ENCODE measurements around the gene LSM4.
A peak's percentile ranks its signal among the peaks of the same experiment; 100 is the strongest.
"Not testable (repeated sequence)": the region's sequence is repeated elsewhere in the genome, so short reads cannot be mapped to it uniquely, and the experiment has no call there.

The LSM4 gene

GRCh38 chr19:18340990-18341868 is 18.4 kb upstream of the LSM4 start:
- no peak for DNase-seq (ENCODE audit: low read depth)

GRCh38 chr19:18340190-18340989 is 17.5 kb upstream of the LSM4 start, which contains the start of gene PGPEP1:
PGPEP1 (plus strand) TSS chr19:18340598; CDS start chr19:18340682, 84 bp downstream.
- DNase-seq (ENCODE audit: low read depth): no peak

- DNase-seq (ENCODE audit: low read depth): no peak
These were observed 16.8 kb upstream of the LSM4 start for GRCh38 chr19:18339723-18340122.

DNA sequence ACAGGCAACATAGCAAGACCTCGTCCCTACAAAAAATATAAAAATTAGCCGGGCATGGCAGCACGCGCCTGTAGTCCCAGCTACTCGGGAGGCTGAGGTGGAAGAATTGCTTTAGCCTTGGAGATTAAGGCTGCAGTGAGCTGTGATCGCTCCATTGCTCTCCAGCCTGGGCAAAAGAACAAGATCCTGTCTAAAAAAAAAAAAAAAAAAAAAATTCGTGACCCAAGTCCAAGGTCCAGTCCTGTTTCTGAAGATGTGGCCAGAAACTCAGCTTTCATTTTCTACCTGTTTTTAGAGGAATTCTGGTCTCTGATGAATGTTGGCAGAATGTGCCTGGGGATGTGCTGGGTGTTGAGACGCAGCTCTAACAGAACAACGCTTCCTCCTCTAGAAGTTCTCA is 15.7 kb upstream of the LSM4 start:
- no peak for DNase-seq (ENCODE audit: low read depth)

DNA sequence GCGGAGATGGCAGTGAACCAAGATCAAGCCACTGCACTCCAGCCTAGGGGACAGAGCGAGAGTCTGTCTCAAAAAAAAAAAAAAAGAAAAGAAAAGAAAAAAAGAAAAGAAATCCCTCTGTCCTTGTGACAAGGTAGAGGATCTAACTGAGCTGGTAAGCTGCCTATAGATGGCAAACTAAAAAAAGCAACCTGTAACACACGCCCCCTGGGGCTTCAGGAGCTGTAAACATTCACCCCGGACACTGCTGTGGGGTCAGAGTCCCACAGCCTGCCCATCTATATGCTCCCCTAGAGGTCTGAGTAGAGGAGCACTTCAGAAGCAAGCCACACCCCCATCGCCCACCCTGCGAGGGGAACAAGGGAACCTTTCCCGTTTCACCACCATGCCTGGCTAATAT is 13.2 kb upstream of the LSM4 start:
- DNase-seq (ENCODE audit: low read depth): no peak

DNA sequence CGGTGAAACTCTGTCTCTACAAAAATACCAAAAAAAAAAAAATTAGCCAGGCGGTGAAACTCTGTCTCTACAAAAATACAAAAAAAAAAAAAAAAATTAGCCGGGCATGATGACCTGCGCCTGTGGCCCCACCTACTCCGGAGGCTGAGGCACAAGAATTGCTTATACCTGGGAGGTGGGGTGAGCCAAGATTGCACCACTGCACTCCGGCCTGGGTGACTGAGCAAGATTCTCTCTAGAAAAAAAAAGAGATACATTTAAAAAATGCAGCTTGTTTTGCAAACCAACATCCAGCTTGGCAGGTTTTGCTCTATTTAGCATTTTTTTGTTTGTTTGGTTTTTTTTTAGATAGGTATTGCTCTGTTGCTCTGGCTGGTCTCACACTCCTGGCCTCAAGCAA is 10.8 kb upstream of the LSM4 start:
- DNase-seq (ENCODE audit: low read depth): no peak

DNA sequence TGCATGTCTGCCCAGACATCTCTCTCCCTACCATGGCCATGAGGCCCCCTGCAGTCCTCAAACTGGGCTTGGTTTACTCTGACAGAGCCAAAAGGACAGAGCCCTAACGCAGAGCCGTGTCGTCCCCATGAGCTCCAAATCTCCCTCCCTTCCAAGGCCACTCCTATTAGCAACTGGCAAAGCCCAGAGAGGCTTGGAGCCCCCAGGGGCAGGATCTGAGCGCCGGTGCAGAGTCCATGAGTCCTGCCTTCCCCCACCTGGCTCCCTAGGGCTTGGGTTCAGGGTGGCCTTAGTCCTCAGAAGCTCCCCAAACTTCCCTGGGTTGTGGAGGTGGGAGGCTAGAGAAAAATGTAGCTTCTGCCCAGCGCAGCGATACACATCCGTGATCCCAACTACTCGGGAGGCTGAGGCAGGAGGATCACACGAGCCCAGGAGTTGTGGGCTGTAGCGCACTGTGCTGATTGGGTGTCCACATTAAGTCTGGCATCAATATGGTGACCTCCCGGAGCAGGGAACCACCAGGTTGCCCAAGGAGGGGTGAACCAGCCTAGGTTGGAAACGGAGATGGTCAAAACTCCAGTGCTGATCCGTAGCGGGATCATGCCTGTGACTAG is 10.1 kb upstream of the LSM4 start:
- no peak for DNase-seq (ENCODE audit: low read depth)

DNA sequence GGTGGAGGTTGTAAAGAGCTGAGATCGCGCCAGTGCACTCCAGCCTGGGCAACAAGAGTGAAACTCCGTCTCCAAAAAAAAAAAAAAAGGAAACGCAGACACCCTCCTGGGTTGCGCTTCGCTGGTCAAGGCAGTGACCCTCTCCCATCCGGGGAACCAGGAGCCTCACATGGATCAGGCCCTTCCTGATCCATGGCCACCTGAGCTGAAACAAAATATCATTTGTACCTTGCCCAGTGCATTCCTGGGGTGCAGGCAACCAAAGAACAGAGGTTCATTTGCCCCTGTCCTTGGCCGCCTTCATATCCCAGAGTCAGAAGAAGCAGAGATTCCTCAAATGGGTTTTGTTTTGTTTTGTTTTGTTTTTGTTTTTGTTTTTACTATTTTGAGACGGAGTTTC is 8.0 kb upstream of the LSM4 start:
- DNase-seq (ENCODE audit: low read depth): no peak

DNA sequence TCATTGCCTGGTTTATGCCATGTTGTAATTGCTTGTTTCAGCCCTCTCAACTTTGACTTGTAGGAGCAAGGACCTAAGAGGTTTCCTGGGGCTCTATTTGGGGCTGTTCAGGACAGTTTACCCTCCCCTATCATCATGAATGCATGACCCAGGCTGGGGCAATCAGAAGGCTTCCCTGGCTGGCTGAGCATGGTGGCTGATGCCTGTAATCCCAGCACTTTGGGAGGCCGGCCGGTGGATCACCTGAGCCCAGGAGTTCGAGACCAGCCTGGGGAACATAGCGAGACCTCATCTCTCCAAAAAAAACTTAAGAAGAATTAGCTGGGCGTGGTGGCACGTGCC is 6.1 kb upstream of the LSM4 start:
- DNase-seq (ENCODE audit: low read depth): no peak

DNA sequence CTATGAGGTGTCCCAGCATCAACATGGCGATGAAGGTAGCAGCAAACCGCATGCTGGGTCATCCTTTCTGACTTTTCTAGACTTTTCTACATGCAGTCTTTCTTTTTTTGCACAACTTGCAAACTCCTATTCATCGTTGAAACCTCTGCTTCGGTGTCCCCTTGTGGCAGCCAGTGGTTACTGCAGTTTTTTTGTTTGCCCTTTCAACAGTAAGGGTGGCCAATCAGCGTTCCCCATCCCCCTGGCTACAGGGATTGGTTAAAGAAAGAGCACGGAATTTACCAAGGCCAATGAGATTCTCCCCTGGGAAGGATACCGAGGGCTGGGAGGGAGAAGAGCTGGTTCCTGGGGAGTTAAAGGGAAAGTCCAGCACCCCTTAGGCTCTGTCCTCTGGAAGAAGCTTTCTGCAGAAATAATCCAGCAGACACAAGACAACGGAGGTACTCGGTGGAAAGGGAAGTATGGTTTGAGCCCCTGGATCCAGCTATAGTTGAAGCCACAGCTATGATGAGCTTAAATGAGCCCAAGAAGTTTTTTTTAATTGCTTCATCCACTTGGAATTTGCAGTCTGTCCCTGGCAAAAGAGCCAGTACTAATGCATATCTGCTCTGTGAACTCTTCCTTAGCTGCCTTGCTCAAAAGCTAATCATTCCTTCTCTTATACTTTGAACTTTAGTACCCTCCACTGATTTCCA is 5.6 kb upstream of the LSM4 start:
- DNase-seq (ENCODE audit: low read depth): peak; percentile 96

DNA sequence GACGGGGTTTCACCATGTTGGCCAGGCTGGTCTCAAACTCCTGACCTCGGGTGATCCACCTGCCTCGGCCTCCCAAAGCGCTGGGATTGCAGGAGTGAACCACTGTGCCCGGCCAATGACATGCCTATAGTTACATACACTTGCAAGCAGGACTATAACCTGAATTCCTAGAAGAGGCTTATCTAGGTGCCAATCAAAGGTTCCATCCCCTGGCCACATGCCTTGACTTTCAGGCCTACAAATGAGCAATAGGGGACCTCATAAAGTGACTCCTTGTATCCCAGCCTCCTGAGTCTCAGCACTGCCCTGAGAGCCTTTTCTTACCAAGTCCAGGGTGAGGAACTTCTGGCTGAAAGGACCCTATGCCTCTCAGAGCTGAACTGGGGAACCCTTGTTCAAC is 3.9 kb upstream of the LSM4 start:
- no peak for DNase-seq (ENCODE audit: low read depth)

DNA sequence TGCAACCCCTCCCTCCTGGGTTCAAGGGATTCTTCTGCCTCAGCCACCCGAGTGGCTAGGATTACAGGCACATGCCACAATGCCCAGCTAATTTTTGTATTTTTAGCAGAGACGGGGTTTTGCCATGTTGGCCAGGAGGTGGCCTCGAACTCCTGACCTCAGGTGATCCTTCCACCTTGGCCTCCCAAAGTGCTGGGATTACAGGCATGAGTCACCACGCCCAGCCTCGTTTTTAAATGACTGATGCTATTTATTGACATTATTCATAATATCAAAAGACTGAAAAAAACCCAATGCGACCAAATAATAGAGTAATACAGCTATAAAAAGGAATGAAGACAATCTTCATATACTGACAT is 1.5 kb upstream of the LSM4 start:
- DNase-seq (ENCODE audit: low read depth): not testable (repeated sequence)

GRCh38 chr19:18322318-18322758 is 538 bp downstream of the LSM4 start:
- no peak for DNase-seq (ENCODE audit: low read depth)

DNA sequence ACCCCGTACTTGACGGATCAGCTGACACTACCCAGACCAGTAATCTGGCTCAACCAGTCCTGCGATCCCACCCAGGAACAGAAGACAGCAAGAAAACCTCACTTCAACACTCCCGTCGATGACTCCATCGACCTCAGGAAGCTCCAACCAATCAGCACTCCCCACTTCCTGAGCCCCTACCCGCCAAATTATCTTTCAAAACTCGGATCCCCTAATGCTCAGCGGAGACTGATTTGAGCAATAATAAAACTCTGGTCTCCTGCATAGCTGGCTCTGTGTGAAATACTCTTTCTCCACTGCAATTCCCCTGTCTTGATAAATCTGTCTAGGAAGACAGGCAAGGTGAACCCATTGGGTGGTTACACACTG is 1.2 kb downstream of the LSM4 start:
- no peak for DNase-seq (ENCODE audit: low read depth)

- no peak for DNase-seq (ENCODE audit: low read depth)
These were observed 1.8 kb downstream of the LSM4 start for GRCh38 chr19:18320865-18321733.

DNA sequence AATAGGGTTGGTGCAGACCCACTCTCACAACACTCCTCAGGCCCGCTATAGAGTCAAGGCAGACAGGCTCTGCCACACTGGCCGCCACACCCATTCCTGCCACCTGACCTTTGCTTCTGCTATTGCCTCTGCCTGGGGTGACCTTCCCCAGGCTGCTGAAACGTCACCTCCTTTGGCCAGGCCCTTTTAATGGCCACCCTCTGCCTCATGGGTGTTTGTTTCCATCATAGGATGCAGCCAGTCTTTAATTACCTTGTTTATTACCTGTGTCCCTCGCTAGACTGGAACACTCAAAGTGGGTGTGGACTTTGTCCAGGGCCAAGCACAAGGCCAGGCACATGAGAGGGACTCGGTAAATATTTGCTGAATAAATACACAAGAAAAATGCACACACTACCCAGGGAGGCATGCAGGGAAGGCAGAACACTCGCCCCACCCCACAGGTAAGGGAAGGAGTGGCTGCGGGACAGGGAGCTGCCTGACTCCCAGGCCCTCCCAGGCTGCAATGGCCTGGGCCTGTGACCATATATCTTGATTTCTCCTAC is 3.2 kb downstream of the LSM4 start:
- no peak for DNase-seq (ENCODE audit: low read depth)

GRCh38 chr19:18317961-18318800 is 4.7 kb downstream of the LSM4 start:
- no peak for DNase-seq (ENCODE audit: low read depth)

DNA sequence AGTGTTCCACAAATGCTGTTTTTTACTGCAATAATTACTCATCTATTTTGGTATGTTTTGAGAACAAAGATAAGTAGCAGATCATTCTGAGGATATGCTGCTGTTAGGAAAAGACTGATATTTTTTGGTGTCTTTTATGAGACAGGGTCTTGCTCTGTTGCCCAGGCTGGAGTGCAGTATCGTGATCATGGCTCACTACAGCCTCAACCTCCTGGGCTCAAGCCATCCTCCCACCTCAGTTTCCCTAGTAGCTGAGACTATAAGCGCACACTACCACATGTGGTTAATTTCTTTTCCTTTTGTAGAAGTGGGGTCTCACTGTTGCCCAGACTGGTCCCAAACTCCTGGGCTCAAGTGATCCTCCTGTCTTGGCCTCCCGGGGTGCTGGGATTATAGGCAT is 9.5 kb downstream of the LSM4 start:
- no peak for DNase-seq (ENCODE audit: low read depth)

GRCh38 chr19:18312092-18312534 is 10.8 kb downstream of the LSM4 start:
- DNase-seq (ENCODE audit: low read depth): no peak

GRCh38 chr19:18311502-18312091 is 11.3 kb downstream of the LSM4 start:
- no peak for DNase-seq (ENCODE audit: low read depth)

Data from GM04503 (cell line).